NCI-H2227 treated with DMSO at 0.1 percent for 48 hours (cell line): ENCODE measurements around the gene TSPAN10.

Source experiments
- DNase-seq: peaks from one replicate; lab custom pipeline; 2025; lab: John Stamatoyannopoulos, UW

Gene TSPAN10

GRCh38 chr17:81688616-81689015 is 51.6 kb downstream of the TSPAN10 start:
- DNase-seq = no peak

GRCh38 chr17:81690066-81690465 is 53.1 kb downstream of the TSPAN10 start:
- no peak for DNase-seq

- no peak for DNase-seq
Observed at GRCh38 chr17:81690549-81690948, 53.6 kb downstream of the TSPAN10 start.

GRCh38 chr17:81691196-81691595 is 54.2 kb downstream of the TSPAN10 start:
- no peak for DNase-seq

- no peak for DNase-seq
Observed at GRCh38 chr17:81691608-81692007, 54.6 kb downstream of the TSPAN10 start.

- DNase-seq = no peak
Observed at GRCh38 chr17:81693509-81694210, 56.7 kb downstream of the TSPAN10 start.

- DNase-seq = no peak
Observed at GRCh38 chr17:81694810-81695209, 57.8 kb downstream of the TSPAN10 start.

- DNase-seq = no peak
Observed at GRCh38 chr17:81695211-81695610, 58.2 kb downstream of the TSPAN10 start.

- DNase-seq = no peak
Observed at GRCh38 chr17:81695801-81696200, 58.8 kb downstream of the TSPAN10 start.

GRCh38 chr17:81696218-81696941 is 59.4 kb downstream of the TSPAN10 start:
- DNase-seq = no peak

- no peak for DNase-seq
Observed at GRCh38 chr17:81697261-81698044, 60.5 kb downstream of the TSPAN10 start.
